GM21526 (cell line): Measurements from ENCODE around the gene DRC1.

ENCODE experiments used
- ATAC-seq: cut with Tn5 transposase; IDR thresholded peaks from one replicate; pipeline ENCODE4 v1.9.1; 2021; ENCODE audit warnings: moderate library complexity; ENCODE audit not compliant: unreplicated experiment, low FRiP score

DRC1 gene

DNA sequence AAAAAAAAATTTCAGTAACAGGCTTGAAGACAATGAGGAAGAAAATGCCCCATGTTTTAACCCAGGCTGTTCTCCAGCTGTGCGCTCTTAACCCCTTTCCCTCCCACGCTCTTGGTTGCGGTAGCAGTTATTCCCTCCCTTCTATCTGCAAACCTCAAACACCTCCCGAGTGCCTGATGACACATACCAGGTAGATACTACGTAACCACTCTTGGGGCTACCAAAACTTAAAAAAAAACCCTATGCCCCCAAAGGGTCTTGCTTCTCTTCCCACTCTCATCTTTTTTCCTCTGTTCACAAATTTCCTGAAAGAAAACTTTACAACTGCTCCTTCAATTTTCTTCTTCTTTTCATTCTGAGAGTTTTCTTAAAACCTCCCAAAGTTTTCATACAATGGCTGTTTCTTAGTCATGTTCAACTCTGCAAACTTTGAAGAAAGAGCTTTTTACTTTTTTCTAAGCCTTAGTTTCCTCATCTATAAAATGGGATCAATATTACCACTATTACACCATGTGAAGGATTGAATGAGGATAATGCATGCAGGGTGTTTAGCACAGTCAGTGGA is 4.9 kb upstream of the DRC1 start:
- ATAC-seq = no peak

DNA sequence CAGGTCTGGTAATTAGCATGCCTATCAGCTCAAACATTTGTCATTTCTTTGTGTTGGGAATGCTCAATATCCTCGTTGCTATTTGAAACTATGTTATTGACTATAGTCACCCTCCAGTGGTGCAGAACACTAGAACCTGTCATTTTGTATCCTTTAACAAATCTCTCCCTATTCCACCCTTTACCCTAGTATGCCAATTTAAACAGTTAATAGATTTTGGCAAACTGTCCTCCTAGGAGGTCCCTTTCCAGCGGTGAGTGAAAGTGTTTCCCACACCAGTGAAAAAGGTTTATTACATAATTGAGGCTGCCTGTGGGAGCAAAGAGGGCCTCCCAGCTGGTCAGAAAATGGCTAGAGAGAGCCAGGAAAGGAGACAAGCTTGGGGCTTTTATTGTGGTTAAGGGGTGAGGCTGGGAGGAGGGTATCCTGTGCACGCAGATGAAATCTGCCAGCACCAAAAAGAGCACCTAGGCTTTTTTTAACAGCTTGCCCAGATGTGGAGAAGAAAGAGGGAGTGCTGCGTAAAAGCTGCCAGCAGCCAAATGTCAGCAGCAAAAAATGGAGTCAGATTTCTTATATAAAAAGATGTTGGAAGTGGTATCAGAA is 1.8 kb upstream of the DRC1 start:
- ATAC-seq = no peak

DNA sequence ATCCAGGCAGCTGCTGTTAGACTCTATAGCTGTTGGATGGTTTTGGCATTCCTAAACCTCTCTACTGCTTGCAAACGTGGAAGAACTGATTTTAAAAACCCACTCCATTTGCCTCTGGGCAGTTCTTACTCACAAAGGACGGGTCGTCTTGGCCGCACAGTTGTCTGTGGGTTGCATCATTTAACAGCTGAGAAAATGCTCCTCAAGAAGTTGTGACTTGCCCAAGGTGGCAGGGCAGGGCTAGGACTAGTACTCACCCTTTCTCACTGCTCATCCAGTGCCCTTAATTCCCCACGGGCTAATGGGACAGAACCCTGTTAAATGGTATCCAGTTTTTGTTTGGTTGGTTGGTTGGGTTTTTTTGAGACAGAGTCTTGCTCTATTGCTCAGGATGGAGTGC is 997 bp upstream of the DRC1 start:
- no peak for ATAC-seq

DNA sequence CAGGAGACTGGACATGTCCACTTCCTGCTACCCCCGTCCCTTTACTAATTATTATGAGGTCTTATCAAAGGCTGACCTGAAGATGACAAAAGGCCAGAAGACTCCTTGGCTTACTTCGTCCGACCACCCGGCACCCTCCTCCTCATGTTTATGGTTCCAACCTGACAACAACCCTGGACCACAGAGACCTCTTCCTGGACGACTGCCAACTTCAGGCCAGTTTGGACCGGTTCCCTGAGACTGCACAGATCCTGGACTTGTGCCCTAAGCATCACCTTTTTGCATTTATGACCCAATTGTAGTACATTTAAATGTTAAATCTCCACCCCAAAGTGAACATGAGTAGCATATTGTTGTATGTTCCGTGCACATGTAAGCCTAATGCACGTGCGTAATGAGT is 5.8 kb downstream of the DRC1 start:
- ATAC-seq = no peak

DNA sequence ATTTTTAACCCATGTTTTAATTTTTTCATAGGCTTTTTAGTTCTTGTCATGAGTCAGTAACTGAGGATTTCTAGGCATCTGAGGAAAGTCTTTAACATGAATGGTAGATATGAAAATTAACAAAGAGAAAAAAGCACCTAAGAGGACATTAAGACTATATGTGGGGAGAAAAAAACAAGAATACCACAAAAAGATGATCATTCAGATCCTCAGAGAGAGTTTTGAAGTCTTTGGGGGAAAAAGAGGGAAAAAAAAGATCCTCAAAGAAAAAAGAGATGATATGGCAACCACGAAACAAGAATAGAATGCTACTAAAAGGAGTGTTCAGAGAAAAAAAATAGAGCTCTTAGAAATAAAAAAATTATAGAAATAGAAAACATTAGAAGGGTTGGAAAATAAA is 8.1 kb downstream of the DRC1 start:
- no peak for ATAC-seq

DNA sequence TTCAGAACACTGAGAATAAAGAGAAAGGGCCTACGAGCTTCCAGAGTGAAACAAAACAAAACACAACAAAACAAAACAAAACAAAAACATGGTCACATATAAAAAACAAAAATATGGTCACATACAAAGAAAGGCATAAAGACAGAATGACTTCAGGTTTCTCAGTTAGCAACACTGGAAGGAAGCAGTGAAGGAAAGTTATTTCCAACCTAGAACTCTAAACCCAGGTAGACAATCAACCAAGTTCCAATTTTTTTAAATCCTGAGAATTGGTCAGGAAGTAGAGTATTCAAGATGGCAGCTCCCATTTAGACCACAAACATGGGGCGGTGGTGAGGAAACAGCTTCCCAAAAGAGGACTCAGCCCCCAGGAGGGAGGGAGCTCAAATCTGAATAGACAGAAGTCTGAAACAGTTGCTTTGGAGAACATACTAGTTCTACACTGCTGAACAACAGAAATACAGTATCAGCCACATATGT is 9.1 kb downstream of the DRC1 start:
- ATAC-seq = no peak

DNA sequence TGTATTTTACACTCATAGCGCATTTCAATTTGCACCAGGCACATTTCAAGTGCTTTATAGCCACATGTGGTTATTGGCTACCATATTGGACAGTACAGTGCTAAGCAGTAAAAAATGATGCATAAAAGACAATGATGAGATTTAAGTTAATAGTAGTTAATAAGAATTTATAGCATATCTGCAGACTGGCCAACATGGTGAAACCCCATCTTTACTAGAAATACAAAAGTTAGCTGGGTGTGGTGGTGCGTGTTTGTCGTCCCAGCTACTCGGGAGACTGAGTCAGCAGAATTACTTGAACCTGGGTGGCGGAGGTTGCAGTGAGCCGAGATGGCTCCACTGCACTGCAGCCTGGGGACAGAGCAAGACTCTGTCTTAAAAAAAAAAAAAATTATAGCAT is 9.7 kb downstream of the DRC1 start:
- no peak for ATAC-seq

DNA sequence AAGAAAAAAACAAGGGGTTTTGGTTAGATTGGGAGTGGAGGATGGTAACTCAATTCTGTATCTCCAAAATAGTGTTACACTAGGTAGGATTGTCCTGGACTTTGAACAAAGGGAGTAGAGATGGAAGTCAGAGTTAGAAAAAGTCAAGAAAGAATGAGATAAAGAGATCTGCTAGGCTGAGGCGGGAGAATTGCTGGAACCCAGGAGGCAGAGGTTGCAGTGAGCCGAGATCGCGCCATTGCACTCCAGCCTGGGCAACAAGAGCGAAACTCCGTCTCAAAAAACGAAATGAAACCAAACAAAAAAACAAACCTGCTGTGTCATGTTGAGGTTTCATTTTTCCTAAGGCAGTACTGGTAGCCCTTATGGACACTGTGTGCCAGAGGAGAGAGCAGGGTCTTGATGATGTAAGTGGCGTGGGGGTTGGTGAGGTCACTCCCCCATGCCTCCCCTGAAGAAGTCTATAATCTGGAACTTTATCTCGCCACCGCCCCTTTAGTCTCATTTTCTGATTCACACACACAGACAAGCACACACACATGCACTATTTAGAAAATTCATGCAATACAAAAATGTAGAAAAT is 10.5 kb downstream of the DRC1 start:
- no peak for ATAC-seq

DNA sequence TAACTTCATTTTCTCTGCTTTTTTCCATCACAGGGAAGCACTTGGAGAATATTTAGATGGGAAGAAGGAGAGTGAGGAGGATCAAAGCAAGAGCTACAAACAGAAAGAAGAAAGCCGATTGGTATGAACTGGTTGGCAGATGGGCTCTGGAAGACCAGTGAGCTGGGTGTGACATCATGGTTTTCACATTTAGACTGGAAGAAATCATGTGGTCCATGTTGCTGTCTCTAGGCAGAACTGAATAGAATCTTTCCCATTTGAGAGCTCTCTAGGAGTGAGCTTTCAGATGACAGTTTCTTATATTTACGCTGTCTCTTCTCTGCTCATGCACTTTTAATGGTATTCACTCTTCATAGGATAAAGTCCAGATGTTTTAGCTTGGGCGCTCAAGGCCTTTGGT is 12.6 kb downstream of the DRC1 start:
- ATAC-seq = no peak

DNA sequence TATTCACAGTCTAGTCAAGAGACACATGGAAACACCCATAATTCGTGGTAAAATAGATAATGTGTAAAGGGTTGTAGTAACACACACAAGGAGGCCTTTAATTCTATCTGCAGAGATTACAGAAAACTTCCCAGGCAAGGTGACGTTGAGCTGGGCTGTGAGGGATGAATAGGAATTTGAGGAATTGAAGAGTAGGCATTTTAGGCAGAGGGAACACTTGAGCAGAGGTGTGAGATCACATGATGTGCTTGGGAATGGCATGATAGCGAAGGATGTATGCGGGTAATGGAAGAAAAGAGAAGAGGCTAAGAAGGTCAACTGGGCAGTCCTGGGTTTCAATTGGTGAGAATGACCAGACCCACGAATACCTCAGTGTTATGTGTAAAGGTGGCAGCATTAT is 20.2 kb downstream of the DRC1 start:
- no peak for ATAC-seq

DNA sequence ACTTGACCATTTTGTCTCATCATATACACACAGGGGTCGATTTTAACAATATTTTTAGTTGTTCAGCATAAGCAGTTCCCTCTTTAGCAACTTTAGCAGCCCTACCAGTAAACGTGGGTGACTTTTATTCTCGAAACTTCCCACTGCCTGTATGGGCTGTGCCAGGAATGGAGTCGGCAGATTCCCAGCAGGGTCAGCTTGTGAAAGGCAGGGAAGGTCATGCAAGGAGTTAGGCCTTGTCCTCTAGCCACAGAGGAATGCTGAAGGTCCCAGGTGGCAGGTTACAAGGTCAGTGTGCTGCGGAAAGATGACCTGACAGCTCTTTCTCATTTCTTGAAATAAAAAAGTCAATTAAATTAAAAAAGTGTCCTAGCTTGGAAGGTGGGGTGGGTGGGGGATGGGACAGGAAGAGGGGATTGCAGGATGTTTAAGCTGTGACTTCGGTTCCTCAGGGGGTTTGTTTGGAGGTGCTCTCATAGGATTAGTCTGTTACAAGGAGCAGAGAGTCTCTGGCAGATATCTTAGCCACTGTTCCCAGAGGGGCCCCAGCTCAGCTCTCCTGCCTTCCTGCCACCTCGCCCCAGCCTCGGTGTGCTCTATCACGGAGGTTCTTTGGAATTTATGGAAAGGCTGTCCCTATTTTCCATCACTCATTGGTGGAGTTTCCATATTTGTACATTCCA is 21.4 kb downstream of the DRC1 start:
- no peak for ATAC-seq

DNA sequence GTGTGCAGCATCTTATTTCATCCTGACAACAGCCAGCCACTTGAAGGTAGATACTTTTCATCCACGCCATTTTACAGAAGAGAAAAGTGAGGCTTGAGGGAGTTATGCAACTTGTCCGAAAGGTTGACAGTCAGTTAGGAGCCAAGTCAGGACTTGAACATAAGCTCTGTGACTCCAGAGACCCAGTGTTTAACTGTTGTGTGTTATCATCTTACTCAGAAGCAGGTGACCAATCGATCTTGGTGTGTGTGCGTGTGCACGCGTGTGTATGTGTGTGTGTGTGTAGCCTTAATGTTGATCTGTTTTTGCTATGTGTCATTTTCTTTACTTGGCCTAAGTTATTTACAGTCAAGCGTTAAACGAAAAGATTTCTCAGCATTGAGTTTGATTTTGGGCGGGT is 22.0 kb downstream of the DRC1 start:
- ATAC-seq = no peak

DNA sequence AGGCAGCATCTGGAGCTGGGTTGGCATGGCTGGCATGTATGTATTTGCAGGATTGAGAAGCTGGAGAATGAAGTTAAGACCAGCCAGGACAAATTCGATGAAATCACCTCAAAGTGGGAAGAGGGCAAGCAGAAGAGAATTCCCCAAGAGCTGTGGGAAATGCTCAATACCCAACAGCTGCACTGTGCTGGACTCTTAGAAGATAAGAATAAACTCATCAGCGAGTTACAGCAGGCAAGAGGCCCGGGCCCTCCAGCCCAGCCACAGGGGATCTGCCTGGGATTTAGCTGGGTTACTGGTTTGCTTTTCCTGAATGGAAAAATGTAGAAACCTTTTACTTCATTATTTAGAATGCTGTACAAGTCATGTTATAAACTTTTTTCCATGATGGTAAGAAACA is 22.5 kb downstream of the DRC1 start:
- no peak for ATAC-seq

DNA sequence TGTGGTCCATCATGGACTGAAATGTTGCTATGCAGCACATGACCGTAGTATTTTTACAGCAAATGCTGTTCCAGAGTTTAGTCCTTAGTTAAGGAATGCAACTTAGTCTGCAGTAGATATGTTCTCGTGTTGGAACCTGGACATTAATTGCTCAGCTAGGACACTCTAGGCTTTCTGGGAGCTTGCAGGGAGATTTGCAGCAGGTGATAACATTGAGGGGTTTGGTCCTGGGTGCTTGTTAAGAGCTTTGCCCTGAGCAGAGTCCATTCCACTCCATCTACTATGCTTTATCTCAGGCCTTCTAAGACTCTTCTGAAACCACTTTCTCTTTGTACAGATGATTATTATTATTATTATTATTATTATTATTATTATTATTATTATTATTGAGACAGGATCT is 27.1 kb downstream of the DRC1 start:
- ATAC-seq = no peak

DNA sequence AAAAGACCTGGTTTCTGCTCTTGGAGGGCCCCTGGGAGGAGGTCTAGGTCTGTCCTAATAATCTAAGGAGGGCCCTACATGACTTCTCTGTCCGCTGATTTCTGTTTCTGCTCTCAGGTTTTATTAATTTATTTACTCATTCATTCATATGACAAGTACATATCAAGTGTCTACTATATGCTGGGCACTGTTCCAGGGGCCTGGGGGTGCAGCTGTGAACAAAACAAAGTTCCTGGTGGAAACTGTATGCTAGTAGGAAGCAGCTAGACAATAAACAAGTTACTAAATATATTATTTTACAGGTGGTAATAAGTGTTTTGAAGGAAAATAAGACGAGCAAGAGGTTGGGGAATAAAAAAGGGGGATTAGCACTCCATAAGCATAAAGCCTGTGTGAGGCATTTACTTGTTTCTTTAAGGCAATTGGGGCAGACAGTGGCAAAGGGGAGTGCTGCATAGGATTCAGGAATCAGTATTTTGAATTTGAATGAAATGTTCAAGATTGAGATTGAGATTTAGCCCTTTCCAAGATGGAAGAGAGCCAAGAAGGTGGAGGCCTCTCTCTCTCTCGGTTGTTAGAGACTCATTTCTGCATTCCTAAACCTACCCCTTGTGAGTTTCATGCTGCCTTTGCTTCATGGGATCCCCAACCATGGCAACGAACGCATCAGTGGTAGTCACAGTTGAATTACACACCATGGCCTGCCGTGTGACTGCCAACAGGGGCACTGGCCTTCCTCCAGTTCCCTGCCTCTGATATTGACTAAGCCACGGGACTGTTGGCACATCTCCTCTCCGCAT is 28.3 kb downstream of the DRC1 start:
- no peak for ATAC-seq

DNA sequence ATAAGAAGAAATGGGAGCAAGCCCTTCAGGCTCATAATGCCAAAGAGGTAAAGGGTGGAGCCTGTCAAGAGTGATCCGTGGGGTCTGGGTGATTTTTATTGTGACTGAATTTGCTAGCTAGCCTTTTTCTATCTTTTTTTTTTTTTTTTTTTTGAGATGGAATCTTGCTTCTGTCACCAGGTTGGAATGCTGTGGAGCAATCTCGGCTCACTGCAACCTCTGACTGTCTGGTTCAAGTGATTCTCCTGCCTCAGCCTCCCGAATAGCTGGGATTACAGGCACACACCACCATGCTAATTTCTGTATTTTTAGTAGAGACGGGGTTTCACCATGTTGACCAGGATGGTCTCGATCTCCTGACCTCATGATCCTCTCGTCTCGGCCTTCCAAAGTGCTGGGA is 29.1 kb downstream of the DRC1 start:
- no peak for ATAC-seq

DNA sequence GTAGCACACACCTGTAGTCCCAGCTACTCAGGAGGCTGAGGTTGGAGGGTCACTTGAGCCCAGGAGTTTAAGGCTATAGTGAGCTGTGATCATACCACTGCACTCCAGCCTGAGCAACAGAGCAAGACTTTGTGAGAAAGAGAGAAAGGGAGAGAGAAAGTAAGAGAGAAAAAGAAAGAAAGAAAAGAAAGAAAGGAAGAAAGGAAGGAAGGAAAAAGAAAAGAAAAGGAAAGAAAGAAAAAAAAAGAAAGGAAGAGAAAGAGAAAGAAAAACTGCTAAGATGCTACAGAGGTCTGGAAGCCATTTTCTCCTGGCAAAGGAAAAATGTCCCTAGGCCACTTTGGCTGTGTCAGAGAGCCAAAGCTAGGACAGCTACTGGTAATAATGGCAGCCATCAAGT is 30.6 kb downstream of the DRC1 start:
- ATAC-seq = no peak

DNA sequence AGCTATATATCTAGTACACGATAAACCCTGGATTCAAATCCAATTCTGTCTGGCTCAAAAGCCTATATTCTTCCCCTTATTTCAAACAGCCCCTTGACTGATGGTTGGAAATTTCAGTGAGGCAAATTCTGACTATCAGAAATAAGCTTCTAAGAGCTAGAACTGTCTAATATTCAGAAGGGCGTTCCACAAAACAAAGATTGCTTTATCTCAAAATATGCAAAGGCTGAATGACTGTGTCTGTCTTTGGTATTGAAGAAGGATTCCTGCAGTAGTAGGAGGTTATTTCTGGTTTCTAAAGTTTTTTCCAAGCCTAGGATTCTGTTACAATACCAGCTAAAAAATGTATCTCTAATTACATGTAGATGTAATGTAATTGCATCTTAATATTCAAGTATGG is 31.1 kb downstream of the DRC1 start:
- no peak for ATAC-seq

DNA sequence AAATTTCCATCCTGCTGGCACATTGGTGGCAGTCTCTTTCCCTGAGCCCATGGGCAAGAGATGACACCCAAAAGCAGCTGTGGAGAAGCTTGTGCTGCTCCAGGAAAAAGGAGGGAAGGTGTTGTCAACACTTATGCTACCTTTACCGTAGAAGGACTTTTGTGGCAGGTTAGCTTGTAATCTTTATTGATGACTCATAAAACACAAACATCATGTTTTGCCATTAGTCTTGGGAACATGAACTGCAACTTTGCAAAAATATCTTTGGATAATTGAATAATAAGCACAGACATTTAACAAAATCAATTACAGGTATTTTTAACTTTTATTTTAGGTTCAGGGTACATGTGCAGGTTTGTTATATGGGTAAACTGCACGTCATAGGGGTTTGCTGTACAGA is 33.4 kb downstream of the DRC1 start:
- ATAC-seq = no peak

DNA sequence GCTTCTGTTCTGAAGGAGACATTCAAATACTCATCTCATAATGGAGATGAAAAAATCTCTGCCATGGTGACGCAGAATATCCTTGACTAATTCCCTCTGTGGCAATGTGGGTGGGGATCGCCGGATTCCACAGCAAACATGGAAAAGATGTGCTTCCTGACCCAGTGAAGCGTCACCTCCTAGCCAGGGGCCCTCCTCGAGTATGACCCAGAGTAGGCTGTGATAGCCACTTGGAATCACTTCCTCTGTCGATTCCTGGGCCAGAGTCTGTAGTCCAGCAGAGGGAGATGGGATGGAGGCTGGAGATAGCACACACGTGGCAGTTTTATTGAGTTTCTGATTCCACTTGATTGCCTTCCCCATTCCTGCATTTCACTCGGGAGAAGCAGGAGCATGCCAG is 36.8 kb downstream of the DRC1 start:
- no peak for ATAC-seq

DNA sequence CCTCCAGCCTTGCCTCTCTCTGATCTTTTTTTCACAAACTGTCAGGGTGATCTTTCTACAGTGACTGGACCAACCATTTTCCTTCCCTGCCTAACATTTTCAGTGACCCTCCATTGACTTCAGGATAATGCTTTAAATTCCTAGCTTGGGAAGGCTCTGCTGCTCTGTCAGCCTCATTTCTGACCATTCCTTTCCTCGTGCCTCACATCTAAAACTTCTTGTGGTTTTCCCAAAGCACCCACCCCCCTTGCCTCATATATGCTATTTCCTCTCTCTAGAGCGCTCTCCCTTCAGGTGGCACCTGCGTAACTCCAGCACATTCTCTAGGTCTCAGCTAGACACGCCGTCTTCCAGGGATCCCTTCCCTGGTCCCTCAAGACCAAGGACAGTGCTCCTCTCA is 37.2 kb downstream of the DRC1 start:
- no peak for ATAC-seq
